ENCODE measurements around the gene DUSP18. TPM values are rescaled to one million over a fixed set of nuclear protein-coding genes. Genes with fewer than 3 reads are reported as not detected.

The DUSP18 gene
- total and polyA plus RNA-seq, 9 of the 15 experiments (the other 6 are each of a cell fraction or from before 2014, with no cell fraction given) = 1.00 to 3.7 (median 1.5) TPM

DNA sequence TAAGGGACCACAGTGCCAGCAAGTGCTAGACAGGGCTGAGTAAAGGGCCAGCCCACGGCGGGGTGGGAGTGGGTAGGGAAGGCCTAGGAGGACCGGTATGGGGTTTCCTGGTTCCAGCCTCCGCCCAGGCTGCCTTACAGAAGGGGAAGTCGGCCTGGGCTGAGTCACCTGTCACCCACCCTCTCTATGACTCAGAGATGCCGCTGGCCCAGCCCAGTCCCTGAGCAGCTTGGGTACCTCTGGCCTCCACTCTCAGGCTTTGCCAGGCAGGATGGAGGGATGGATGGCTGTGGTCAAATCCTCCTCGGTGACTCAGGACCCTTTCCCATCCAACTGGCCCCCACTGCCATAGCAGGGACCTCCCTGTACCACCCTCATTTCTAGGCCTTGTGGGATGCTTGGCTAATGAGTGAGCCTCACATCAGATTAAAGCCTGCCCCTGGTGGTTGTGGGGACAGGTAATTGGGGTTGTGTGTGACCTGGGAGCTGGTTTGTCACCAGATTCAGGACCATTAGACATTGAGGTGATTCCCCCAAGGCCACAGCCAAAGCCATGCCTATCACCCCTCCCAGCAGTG lies 18.2 kb downstream of the DUSP18 start (continued):
- TF ChIP-seq CTBP1 (IDR thresholded peaks at IDR 0.05; ENCODE audit: borderline replicate concordance) (peak; percentile 79; the same call in 1 of the 2 replicates), TFAP4 (CRISPR knock-in tag; IDR thresholded peaks at IDR 0.05; ENCODE audit: borderline replicate concordance) (0 out of 2 replicates have a peak, but pooled peaks have one; percentile 31), ELF1 (tag; IDR thresholded peaks at IDR 0.05) (no peak), EP300 (IDR thresholded peaks at IDR 0.05; ENCODE audit: low read length) (no peak), ZNF431 (CRISPR knock-in tag; IDR thresholded peaks at IDR 0.05) (no peak), JUND (IDR thresholded peaks at IDR 0.05; ENCODE audit: borderline replicate concordance, low read depth, low read length) (peak; percentile 94), JUND (tag; IDR thresholded peaks at IDR 0.05; ENCODE audit: borderline replicate concordance, low read depth, low read length) (peak; percentile 90), ZNF589 (CRISPR knock-in tag; IDR thresholded peaks at IDR 0.05; ENCODE audit: low read depth) (no peak), POLR2AphosphoS2 (IDR thresholded peaks at IDR 0.05; ENCODE audit: low read length) (no peak), POLR3A (IDR thresholded peaks at IDR 0.05; ENCODE audit: borderline replicate concordance, extremely low read depth, insufficient read depth, insufficient read length) (no peak), ILK (tag; IDR thresholded peaks at IDR 0.05; ENCODE audit: borderline replicate concordance, low read depth) (no peak), FOSL1 (tag; conservative IDR thresholded peaks at IDR 0.05) (peak; percentile 95), PKNOX1 (IDR thresholded peaks at IDR 0.05) (peak; percentile 33; the same call in 1 of the 2 replicates), MAFF (IDR thresholded peaks at IDR 0.05; ENCODE audit: low read length) (no peak), SLC30A9 (CRISPR knock-in tag; IDR thresholded peaks at IDR 0.05) (no peak), NFE2L1 (tag; IDR thresholded peaks at IDR 0.05; ENCODE audit: borderline replicate concordance, low read depth) (no peak), TRIM28 (IDR thresholded peaks at IDR 0.05) (no peak), GMEB1 (CRISPR knock-in tag; IDR thresholded peaks at IDR 0.05) (no peak), POU5F1 (IDR thresholded peaks at IDR 0.05; ENCODE audit: borderline replicate concordance, low read depth, low read length, partially characterized antibody) (no peak), ZNF75A (CRISPR knock-in tag; IDR thresholded peaks at IDR 0.05) (no peak), ATF6 (CRISPR knock-in tag; IDR thresholded peaks at IDR 0.05) (no peak), ELK1 (CRISPR knock-in tag; IDR thresholded peaks at IDR 0.05) (no peak), RFX1 (IDR thresholded peaks at IDR 0.05) (no peak)

Measured in K562 (cell line).